CD4-positive, alpha-beta T cell (primary cell): ENCODE results near the gene SKA3. TPM values are rescaled to one million over a fixed set of nuclear protein-coding genes. Genes with fewer than 3 reads are reported as not detected.
A peak's percentile ranks its signal among the peaks of the same experiment; 100 is the strongest.
"Not testable (repeated sequence)": the region's sequence is repeated elsewhere in the genome, so short reads cannot be mapped to it uniquely, and the experiment has no call there.

Experiments used
- ATAC-seq: fragments of 200-7000 bp; cut with Tn5 transposase; one replicate; pipeline ENCODE4 v1.10.0; 2022; ENCODE audit warnings: mild to moderate bottlenecking; ENCODE audit not compliant: poor library complexity
- CTCF ChIA-PET: fragments of 350-600 bp; sonication (Branson Sonifier 250); formaldehyde crosslinking; loops from one replicate; lab custom pipeline; 2021; ENCODE audit warnings: antibody characterized with exemption, inconsistent platforms; lab: Charles Lee
- POLR2A ChIA-PET: fragments of 350-600 bp; sonication (Branson Sonifier 250); formaldehyde crosslinking; loops from one replicate; lab custom pipeline; 2021; ENCODE audit warnings: antibody characterized with exemption, inconsistent platforms; lab: Charles Lee
- DNase-seq, 14 experiments: peaks; one replicate each; pipeline ENCODE4 v3.0.0-alpha.2; 2013 to 2020; ENCODE audit warnings: mixed read lengths in 2 of 14
- H3K27ac ChIP-seq, 2 donors: one replicate each; pipeline versions ENCODE4 v1.5.1 to v1.7.0; 2013; ENCODE audit warnings: low read length in 2 of 2, low read depth in 1 of 2, mild to moderate bottlenecking in 1 of 2
- H3K27me3 ChIP-seq, 2 experiments: 1 replicate in 1 of 2; 2 replicates in 1 of 2; pipeline versions ENCODE4 v1.6.1 to v1.7.0; 2013; ENCODE audit warnings: low read length in 2 of 2, control low read depth in 1 of 2, mild to moderate bottlenecking in 1 of 2, moderate library complexity in 1 of 2; ENCODE audit not compliant: insufficient read depth in 2 of 2, control insufficient read depth in 1 of 2
- H3K36me3 ChIP-seq: one replicate; pipeline ENCODE4 v1.6.1; 2013; ENCODE audit warnings: low read length, control low read depth; ENCODE audit not compliant: insufficient read depth
- H3K4me1 ChIP-seq: one replicate; pipeline ENCODE4 v1.6.1; 2013; ENCODE audit warnings: low read length, control low read depth; ENCODE audit not compliant: insufficient read depth
- H3K4me3 ChIP-seq: one replicate; pipeline ENCODE4 v1.5.1; 2013; ENCODE audit warnings: mild to moderate bottlenecking, low read length, moderate library complexity
- H3K9me3 ChIP-seq, 2 experiments: 1 replicate in 1 of 2; 2 replicates in 1 of 2; pipeline versions ENCODE4 v1.6.1 to v1.7.0; 2013; ENCODE audit warnings: low read length in 2 of 2, mild to moderate bottlenecking in 2 of 2, control low read depth in 1 of 2, moderate library complexity in 1 of 2; ENCODE audit not compliant: control insufficient read depth in 1 of 2, insufficient read depth in 1 of 2
- H3K27ac Mint-ChIP-seq: one replicate; pipeline ENCODE4 v1.8.0; 2020; ENCODE audit warnings: mixed read lengths
- H3K27me3 Mint-ChIP-seq: one replicate; pipeline ENCODE4 v1.8.0; 2021; ENCODE audit warnings: mixed read lengths
- H3K36me3 Mint-ChIP-seq: one replicate; pipeline ENCODE4 v1.8.0; 2021; ENCODE audit warnings: low read depth, mixed read lengths
- H3K4me1 Mint-ChIP-seq: one replicate; pipeline ENCODE4 v1.8.0; 2021; ENCODE audit warnings: low read depth, mixed read lengths
- H3K4me3 Mint-ChIP-seq: one replicate; pipeline ENCODE4 v1.8.0; 2020; ENCODE audit warnings: mild to moderate bottlenecking, mixed read lengths
- H3K9me3 Mint-ChIP-seq: one replicate; pipeline ENCODE4 v1.8.0; 2020; ENCODE audit warnings: mixed read lengths
- CTCF ChIP-seq: fragments of 200-600 bp; IDR thresholded peaks from one replicate; pipeline ENCODE4 v1.8.0; 2022; ENCODE audit warnings: antibody characterized with exemption, mild to moderate bottlenecking
- intact Hi-C, 2 experiments: fragments of 100-400 bp; cut with DNase I in 1 of 2; cut with micrococcal nuclease in 1 of 2; formaldehyde crosslinking; loops; one replicate each; pipeline versions ENCODE4 v1.15.1 to v1.9.0; 2023 to 2025; cut with DNase I, micrococcal nuclease
- polyA plus RNA-seq, 2 donors: library from polyadenylated mRNA; unstranded; fragments of 120-200 nt; gene quantifications; one replicate each; pipeline ENCODE4 v1.2.1, GENCODE V29; 2013
- total RNA-seq, 174 experiments: library from RNA in 2 of 174; stranded (reverse) in 2 of 174; gene quantifications; one replicate each; pipeline ENCODE4 v1.2.3 and lab custom pipeline; 2021 to 2026

The SKA3 gene
- total RNA-seq (under 1 TPM in 1 of 2 experiments, not detected in 1; 0.30 TPM), total RNA-seq (lab: John Stamatoyannopoulos, UW) (0 to 62.2 (median 0.71) reads per million in 172 experiments)
- 0.40 TPM for polyA plus RNA-seq (2013, experiment 1 of 2)
- polyA plus RNA-seq (2013, experiment 2 of 2): 0.87 TPM

- no peaks in the 10 kb centered on the region for H3K9me3 ChIP-seq
- no peaks in the 10 kb centered on the region for H3K27me3 Mint-ChIP-seq
- ChIA-PET POLR2A (interaction anchor here (0.7 to 2.4 kb wide), 15 partner anchors 16 to 1219 kb away, joined by 3 to 22 read pairs (median 4); partner anchors contain the start of genes MICU2, XPO4 and ZDHHC20), CTCF (interaction anchor here (0.5 to 2.5 kb wide), 6 partner anchors 9 to 1040 kb away, joined by 3 to 9 read pairs (median 4); no protein-coding TSS in a partner anchor)
- TF ChIP-seq CTCF: no peak
- intact Hi-C loops: loop anchor here (1.0 to 10.0 kb wide), 11 partner anchors 35 to 1212 kb away; partner anchors contain the start of gene EEF1AKMT1 (in 1 of the 2)
- H3K4me3 ChIP-seq: peak within 1 kb of the TSS; percentile 100
- peaks cover 22% of the 10 kb centered on the region for H3K4me1 ChIP-seq
- H3K9me3 Mint-ChIP-seq: no peaks in the 10 kb centered on the region
- H3K36me3 ChIP-seq: peaks cover 2% of the 10 kb centered on the region
- H3K27me3 ChIP-seq: no peaks in the 10 kb centered on the region
- ATAC-seq: peak; percentile 98
- peak within 1 kb of the TSS; percentile 83 to 95 for H3K27ac ChIP-seq
- H3K27ac Mint-ChIP-seq: peak within 1 kb of the TSS; percentile 96
- peaks cover 29% of the 10 kb centered on the region for H3K4me1 Mint-ChIP-seq
- peak; percentile 87 to 98 (median 92) for DNase-seq
- peaks cover 19% of the 10 kb centered on the region for H3K36me3 Mint-ChIP-seq
- H3K4me3 Mint-ChIP-seq: peak within 1 kb of the TSS; percentile 90
Measured at GRCh38 chr13:21176215-21176981, at the start of gene SKA3, which contains the start of gene MRPL57. Gene SKA3 (minus strand): TSS chr13:21176552. CDS start chr13:21176477, 75 bp downstream. Gene MRPL57 (plus strand): TSS chr13:21176658. CDS start chr13:21176917, 259 bp downstream.

DNA sequence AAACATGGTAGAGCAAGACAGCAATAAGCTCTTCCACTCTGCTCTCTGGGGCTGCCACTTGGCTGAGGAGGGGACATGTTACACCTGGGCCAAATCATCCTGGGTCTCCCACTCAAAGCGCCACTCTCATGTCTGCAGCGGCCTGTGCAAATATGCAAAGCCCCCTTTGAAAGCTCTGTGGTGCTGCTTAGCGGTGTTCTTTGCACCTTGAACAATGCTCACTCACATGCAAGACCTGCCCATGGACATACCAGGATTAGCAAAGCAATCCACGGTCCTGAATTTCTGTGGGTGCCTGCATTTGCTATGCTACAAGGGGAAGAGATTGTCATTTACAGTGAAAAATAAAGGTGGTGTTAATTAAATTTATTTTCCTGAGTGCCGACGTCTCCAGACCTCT is 48.7 kb upstream of the SKA3 start:
- CTCF ChIA-PET: no interaction called here
- no peaks in the 10 kb centered on the region for H3K27me3 Mint-ChIP-seq

GRCh38 chr13:21221268-21221667 is 44.9 kb upstream of the SKA3 start:
- ATAC-seq: no peak

More for the DNA sequence above, 48.7 kb upstream of the SKA3 start:
- POLR2A ChIA-PET: no interaction called here
- Histone ChIP-seq H3K36me3 (no peaks in the 10 kb centered on the region), H3K27ac (no peak overlapping the region), H3K4me3 (no peak overlapping the region), H3K27me3 (no peaks in the 10 kb centered on the region), H3K9me3 (no peaks in the 10 kb centered on the region), H3K4me1 (no peaks in the 10 kb centered on the region)
- Mint-ChIP-seq H3K36me3 (no peaks in the 10 kb centered on the region), H3K4me3 (no peak overlapping the region), H3K4me1 (no peaks in the 10 kb centered on the region), H3K27ac (no peak overlapping the region), H3K9me3 (peaks cover 7% of the 10 kb centered on the region)
- no peak for TF ChIP-seq CTCF
- ATAC-seq (no peak), DNase-seq (no peak)
- intact Hi-C loops: no loop called here

DNA sequence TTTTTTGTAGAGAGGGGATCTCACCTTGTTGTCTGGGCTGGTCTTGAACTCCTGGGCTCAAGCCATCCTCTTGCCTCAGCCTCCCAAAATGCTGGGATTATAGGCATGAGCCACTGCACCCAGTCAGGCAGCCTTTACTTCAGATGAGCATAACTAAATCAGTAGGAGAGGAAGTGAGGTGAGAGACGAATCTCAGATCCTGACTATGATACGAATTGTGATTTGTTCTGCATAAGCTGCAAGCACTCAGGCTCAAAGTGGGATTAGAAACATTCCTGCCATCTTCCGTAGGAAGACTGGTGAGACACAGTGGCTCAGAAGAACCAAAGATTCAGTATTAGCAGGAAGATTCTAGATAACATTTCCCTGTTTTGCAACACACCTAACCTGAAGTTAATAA is 43.4 kb upstream of the SKA3 start:
- H3K9me3 Mint-ChIP-seq, H3K36me3 Mint-ChIP-seq, H3K4me3 Mint-ChIP-seq, H3K4me1 ChIP-seq, ATAC-seq, intact Hi-C loops, H3K27me3 ChIP-seq, H3K27ac ChIP-seq, H3K27me3 Mint-ChIP-seq, DNase-seq, H3K4me3 ChIP-seq, H3K36me3 ChIP-seq, H3K9me3 ChIP-seq, CTCF ChIA-PET, H3K27ac Mint-ChIP-seq: not testable (repeated sequence)
- peaks cover 16% of the 10 kb centered on the region for H3K4me1 Mint-ChIP-seq
- POLR2A ChIA-PET: interaction anchor here (0.9 kb wide), 1 partner anchor 43 kb away, joined by 6 read pairs; the partner anchor contains the start of genes MRPL57 and SKA3

More at GRCh38 chr13:21221268-21221667, 44.9 kb upstream of the SKA3 start:
- Histone ChIP-seq H3K4me1 (peaks cover 5% of the 10 kb centered on the region), H3K27me3 (no peaks in the 10 kb centered on the region), H3K27ac (no peak overlapping the region), H3K36me3 (no peaks in the 10 kb centered on the region), H3K4me3 (no peak overlapping the region), H3K9me3 (no peaks in the 10 kb centered on the region)
- no peak for DNase-seq
- peaks cover 7% of the 10 kb centered on the region for H3K9me3 Mint-ChIP-seq
- no peak overlapping the region for H3K4me3 Mint-ChIP-seq
- TF ChIP-seq CTCF: no peak
- intact Hi-C loops: no loop called here
- H3K27ac Mint-ChIP-seq: no peak overlapping the region
- H3K27me3 Mint-ChIP-seq: no peaks in the 10 kb centered on the region
- ChIA-PET CTCF (no interaction called here), POLR2A (no interaction called here)
- H3K4me1 Mint-ChIP-seq: peaks cover 16% of the 10 kb centered on the region
- H3K36me3 Mint-ChIP-seq: no peaks in the 10 kb centered on the region
